Hematopoietic multipotent progenitor cell (in vitro differentiated cells): ENCODE measurements around the gene ZSCAN10. TPM values are rescaled to one million over a fixed set of nuclear protein-coding genes. Genes with fewer than 3 reads are reported as not detected.
A peak's percentile ranks its signal among the peaks of the same experiment; 100 is the strongest.

ENCODE experiments used
- DNase-seq, 3 donors: peaks; one replicate each; pipeline ENCODE4 v3.0.0-alpha.2; 2011 to 2015; ENCODE audit warnings: low read depth in 2 of 3, low spot score in 2 of 3
- total RNA-seq: library from RNA; depleted of rRNA; stranded (reverse); fragments of >200 nt; gene quantifications from one replicate; pipeline ENCODE4 v1.2.3, GENCODE V29; 2012

ZSCAN10 gene
- total RNA-seq, 1 donor = under 0.01 TPM

DNA sequence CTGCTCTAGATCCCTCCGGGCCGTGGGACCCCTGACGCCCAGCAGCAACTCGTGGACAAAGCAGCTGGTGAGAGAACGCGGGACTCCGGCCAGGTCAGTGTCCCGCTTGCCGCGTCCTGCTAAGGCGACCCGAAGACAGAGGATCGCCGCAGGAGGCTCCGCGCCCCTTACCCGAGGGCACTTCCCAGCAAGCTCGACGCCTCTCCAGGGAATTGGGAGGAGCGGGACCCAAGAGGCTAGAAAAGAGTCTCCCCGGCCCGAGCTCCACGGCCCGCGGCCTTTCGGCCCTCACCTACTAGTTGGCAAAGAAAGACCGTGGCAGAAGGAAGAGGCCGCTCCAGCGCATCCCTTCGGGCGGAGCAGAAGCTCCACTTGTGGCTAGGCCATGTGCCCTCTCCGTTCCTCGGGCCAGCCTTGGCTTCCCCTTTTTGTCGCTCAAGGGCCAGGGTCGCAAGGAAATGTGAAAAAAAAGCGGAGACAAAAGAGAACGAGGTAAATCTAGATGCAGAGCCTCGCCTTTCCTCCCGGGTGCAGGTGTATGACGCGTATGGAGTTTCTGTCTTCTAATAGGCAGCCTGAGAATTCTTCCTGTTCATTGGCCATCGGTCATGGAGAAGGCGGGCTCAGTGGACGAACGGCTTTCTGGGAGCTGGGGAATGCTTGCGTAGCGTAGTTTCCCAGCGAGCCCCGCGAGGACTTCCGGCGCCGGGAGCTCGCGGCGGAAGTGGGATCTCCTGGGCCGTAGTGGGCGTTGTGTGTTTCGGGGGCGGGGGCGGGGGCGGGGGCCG is 35.4 kb upstream of the ZSCAN10 start, which contains the start of gene ZNF213:
Gene ZNF213, plus strand, starts transcription at position 692 of the 788 bp plus-strand sequence. CDS start 2,252 bp downstream, outside the sequence.
- peak; percentile 85 to 99 (median 98) for DNase-seq

- DNase-seq = no peak
These were observed 34.8 kb upstream of the ZSCAN10 start for GRCh38 chr16:3133844-3134243.

GRCh38 chr16:3131755-3132377 is 32.8 kb upstream of the ZSCAN10 start:
- DNase-seq = peak in 2 of 3 donors; percentile 41 to 47

- peak; percentile 82 to 92 (median 86) for DNase-seq
These were observed 30.3 kb upstream of the ZSCAN10 start for GRCh38 chr16:3129137-3130131.

DNA sequence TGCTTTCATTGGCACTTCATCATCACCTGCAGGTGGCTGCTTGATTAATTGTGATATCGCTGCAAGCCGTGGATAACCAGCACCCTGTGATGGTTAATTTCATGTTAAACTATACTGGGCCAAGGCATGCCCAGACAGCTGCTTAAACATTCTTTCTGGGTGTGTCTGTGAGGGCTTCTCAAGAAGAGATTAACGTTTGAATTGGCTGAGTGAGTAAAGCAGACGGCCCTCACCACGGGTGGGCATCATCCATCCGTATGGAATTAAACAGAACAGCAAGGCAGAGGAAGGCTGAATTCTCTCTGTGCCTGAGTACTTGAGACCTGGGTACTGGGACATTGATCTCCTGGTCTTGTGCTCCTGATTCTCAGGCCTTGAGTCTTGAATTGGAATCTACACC is 28.7 kb upstream of the ZSCAN10 start:
- no peak for DNase-seq

- DNase-seq = peak; percentile 88 to 97 (median 95)
These were observed 25.1 kb upstream of the ZSCAN10 start for GRCh38 chr16:3123986-3124886.

GRCh38 chr16:3122926-3123570 is 24.0 kb upstream of the ZSCAN10 start:
- no peak for DNase-seq

DNA sequence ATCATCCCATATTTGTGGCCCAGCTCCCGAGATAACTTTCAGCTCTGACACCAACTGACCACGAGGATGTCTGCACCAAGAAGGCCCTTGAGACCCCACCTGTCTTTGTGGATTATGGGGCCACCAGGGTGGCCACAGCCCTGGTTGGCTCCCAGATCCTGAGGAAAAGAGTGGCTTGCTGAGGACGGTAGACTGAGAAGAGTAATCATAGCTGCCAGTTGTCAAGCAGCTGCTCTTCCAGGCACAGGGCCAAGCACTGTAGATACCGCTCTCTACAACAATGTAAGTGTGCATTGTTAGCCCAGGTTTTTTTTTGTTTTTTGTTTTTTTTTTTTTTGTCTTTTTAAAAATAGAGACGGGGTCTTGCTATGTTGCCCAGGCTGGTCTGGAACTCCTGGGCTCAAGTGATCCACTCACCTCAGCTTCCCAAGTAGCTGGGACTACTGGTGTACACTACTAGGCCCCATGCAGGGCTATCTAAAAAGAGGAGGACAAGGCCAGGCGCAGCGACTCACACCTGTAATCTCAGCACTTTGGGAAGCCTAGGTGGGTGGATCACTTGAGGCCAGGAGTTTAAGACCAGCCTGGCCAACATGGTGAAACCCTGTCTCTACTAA is 22.9 kb upstream of the ZSCAN10 start:
- no peak for DNase-seq

- no peak for DNase-seq
These were observed 21.3 kb upstream of the ZSCAN10 start for GRCh38 chr16:3120435-3120834.

DNA sequence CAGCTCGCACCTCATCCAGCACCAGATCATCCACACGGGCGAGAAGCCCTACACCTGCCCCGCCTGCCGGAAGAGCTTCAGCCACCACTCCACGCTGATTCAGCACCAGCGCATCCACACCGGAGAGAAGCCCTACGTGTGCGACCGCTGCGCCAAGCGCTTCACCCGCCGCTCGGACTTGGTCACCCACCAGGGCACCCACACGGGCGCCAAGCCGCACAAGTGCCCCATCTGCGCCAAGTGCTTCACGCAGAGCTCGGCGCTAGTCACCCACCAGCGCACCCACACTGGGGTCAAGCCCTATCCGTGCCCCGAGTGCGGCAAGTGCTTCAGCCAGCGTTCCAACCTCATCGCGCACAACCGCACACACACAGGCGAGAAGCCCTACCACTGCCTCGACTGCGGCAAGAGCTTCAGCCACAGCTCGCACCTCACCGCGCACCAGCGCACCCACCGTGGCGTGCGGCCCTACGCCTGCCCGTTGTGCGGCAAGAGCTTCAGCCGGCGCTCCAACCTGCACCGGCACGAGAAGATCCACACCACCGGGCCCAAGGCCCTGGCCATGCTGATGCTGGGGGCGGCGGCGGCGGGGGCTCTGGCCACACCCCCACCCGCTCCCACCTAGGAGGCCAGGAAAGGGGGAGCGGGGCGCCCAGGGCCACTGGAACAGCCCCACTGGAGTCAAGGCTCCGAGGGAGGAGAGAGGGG is 20.8 kb upstream of the ZSCAN10 start:
- no peak for DNase-seq

- no peak for DNase-seq
These were observed 20.2 kb upstream of the ZSCAN10 start for GRCh38 chr16:3119286-3119685.

- no peak for DNase-seq
These were observed 19.8 kb upstream of the ZSCAN10 start for GRCh38 chr16:3118846-3119245.

DNA sequence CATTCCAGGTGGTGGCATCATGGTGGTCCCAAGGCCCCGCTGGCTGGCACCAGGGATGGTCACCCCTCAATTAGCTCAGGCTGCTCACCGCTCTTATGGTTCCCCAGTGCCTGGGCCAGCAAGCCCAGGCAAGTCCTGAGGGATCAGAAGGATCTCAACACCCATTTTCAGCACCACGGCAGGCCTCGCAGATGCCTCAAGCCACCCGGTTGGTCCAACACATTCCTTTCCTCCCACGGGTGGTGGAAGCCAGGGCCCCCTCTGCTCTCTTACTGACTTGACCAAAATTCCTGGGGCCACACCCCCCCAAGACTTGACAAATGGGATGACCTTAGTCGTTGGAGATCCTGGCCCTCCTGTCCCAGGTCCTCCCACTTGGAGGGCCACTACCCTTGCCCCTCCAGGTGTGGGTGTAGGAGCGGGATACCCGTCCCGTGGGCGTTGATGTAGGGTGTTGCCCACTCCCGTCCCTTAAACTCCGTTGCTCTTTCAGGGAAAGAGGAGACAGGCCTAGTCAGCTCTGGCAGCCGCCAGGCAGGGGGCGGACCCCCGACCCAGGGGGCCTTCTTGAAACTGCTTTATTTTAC is 19.2 kb upstream of the ZSCAN10 start:
- no peak for DNase-seq

DNA sequence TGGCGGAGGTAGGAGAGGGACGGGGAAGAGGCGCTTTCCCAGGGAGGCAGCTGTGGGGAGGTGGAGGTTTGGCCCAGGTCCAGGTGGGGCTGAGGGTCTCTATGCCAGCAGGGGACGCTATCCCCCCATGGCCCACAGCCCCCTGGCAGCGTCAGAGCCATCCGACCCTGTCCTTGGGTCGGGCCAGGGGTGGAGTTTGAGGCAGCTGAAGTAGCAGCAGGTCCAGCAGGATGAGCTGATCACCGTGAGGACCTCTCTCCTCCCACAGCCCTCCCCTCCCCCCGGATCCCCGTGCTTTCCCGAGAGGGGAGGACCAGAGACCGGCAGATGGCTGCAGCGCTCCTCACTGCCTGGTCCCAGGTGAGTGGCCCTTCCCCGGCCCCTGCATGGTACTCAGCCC is 16.5 kb upstream of the ZSCAN10 start:
- DNase-seq = no peak

- DNase-seq = no peak
These were observed 15.9 kb upstream of the ZSCAN10 start for GRCh38 chr16:3115003-3115402.

GRCh38 chr16:3113765-3114479 is 14.8 kb upstream of the ZSCAN10 start:
- DNase-seq = no peak

DNA sequence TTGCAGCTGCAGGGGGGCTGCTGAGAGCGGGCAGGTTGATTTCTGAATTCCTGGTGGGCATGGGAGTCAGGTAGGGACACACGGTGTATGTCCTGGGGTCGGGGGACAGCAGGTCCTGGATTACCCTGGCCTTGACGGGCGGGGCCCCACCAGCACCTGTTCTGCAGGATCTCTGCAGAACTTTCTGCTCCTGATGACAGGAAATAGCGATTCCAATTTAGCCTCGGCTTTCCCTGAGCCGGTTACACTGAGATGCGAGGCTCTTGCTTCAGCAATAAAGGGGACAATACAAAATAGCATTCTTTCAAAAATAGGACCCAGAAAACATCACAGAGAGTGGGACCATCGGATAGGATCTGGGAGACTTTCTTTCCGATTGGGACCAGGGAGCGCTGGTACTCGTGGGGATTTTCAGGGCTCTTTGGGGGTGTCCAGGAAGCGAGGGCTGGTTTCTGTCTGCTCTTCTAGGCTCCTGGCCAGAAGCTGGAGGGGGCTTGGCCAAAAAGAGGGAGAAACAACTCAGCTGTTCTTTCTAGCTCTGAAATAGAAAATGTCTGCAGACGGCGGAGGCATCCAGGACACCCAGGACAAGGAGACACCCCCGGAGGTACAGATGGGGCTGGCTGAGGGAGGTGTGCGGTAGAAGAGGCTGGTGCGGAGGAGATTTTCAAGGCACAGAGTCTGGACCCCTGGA is 13.9 kb upstream of the ZSCAN10 start:
- no peak for DNase-seq
